SK-N-SH treated with all-trans-retinoic acid at 6 μM for 48 hours (cell line): Measurements from ENCODE around the gene CAVIN2.

ENCODE experiments used
- ATAC-seq: fragments of 200-7000 bp; cut with Tn5 transposase; 3 replicates; pipeline ENCODE4 v1.9.1; 2020; ENCODE audit warnings: mild to moderate bottlenecking, moderate library complexity
- BACH2 ChIP-seq: fragments of 250-450 bp; sonication (Bioruptor Pico); IDR thresholded peaks from 2 replicates; pipeline ENCODE4 v1.9.0; 2021; ENCODE audit warnings: mild to moderate bottlenecking, borderline replicate concordance
- CSDC2 ChIP-seq: fragments of 250-450 bp; sonication (Bioruptor Pico); IDR thresholded peaks from 2 replicates; pipeline ENCODE4 v1.5.0; 2020; ENCODE audit warnings: mild to moderate bottlenecking, moderate library complexity
- CSRNP3 ChIP-seq: fragments of 250-450 bp; sonication (Bioruptor Pico); IDR thresholded peaks from 2 replicates; pipeline ENCODE4 v1.5.1; 2021; ENCODE audit warnings: mild to moderate bottlenecking, moderate library complexity
- ESRRG ChIP-seq: fragments of 250-450 bp; sonication (Bioruptor Pico); IDR thresholded peaks from 2 replicates; pipeline ENCODE4 v1.6.1; 2021; ENCODE audit warnings: mild to moderate bottlenecking
- GLIS3 ChIP-seq: fragments of 250-450 bp; sonication (Bioruptor Pico); IDR thresholded peaks from 2 replicates; pipeline ENCODE4 v1.5.0; 2020; ENCODE audit warnings: mild to moderate bottlenecking, moderate library complexity
- ISL1 ChIP-seq: fragments of 250-450 bp; sonication (Bioruptor Pico); IDR thresholded peaks from 2 replicates; pipeline ENCODE4 v2.1.2; 2022; ENCODE audit warnings: mild to moderate bottlenecking, moderate library complexity
- OSR1 ChIP-seq: fragments of 250-450 bp; sonication (Bioruptor Pico); IDR thresholded peaks from 2 replicates; pipeline ENCODE4 v1.8.0; 2022; ENCODE audit warnings: moderate library complexity, mild to moderate bottlenecking, inconsistent platforms
- PATZ1 ChIP-seq: fragments of 250-450 bp; sonication (Bioruptor Pico); IDR thresholded peaks from 2 replicates; pipeline ENCODE4 v1.8.0; 2020; ENCODE audit warnings: mild to moderate bottlenecking, moderate library complexity, borderline replicate concordance
- PPARA ChIP-seq: fragments of 250-450 bp; sonication (Bioruptor Pico); IDR thresholded peaks from 2 replicates; pipeline ENCODE4 v1.5.0; 2020; ENCODE audit warnings: mild to moderate bottlenecking, borderline replicate concordance
- RARB ChIP-seq: fragments of 250-450 bp; sonication (Bioruptor Pico); IDR thresholded peaks from 2 replicates; pipeline ENCODE4 v1.8.0; 2021; ENCODE audit warnings: mild to moderate bottlenecking, moderate library complexity
- SNAI2 ChIP-seq: fragments of 250-450 bp; sonication (Bioruptor Pico); IDR thresholded peaks from 2 replicates; pipeline ENCODE4 v1.5.0; 2020; ENCODE audit warnings: mild to moderate bottlenecking, moderate library complexity
- TCF4 ChIP-seq: fragments of 250-450 bp; sonication (Bioruptor Pico); IDR thresholded peaks from 2 replicates; pipeline ENCODE4 v1.8.0; 2021; ENCODE audit warnings: mild to moderate bottlenecking, moderate library complexity, borderline replicate concordance
- TOX ChIP-seq: fragments of 250-450 bp; sonication (Bioruptor Pico); IDR thresholded peaks from 2 replicates; pipeline ENCODE4 v1.8.0; 2021; ENCODE audit warnings: mild to moderate bottlenecking, moderate library complexity, borderline replicate concordance
- ZC3H10 ChIP-seq: fragments of 250-450 bp; sonication (Bioruptor Pico); IDR thresholded peaks from 2 replicates; pipeline ENCODE4 v1.5.1; 2021; ENCODE audit warnings: mild to moderate bottlenecking, moderate library complexity
- ZFP3 ChIP-seq: fragments of 250-450 bp; sonication (Bioruptor Pico); IDR thresholded peaks from 2 replicates; pipeline ENCODE4 v1.5.0; 2020; ENCODE audit warnings: mild to moderate bottlenecking, moderate library complexity
- ZFP30 ChIP-seq: fragments of 450-650 bp; formaldehyde crosslinking; IDR thresholded peaks from 2 replicates; pipeline ENCODE4 v1.5.0; 2022; ENCODE audit warnings: mild to moderate bottlenecking, moderate library complexity
- ZNF565 ChIP-seq: fragments of 450-650 bp; formaldehyde crosslinking; conservative IDR thresholded peaks from 2 replicates; pipeline ENCODE4 v1.5.0; 2020; ENCODE audit warnings: low read depth, mild to moderate bottlenecking, moderate library complexity
- ZNF70 ChIP-seq: fragments of 450-650 bp; formaldehyde crosslinking; IDR thresholded peaks from 2 replicates; pipeline ENCODE4 v1.5.0; 2020; ENCODE audit warnings: mild to moderate bottlenecking, moderate library complexity
- ZNF8 ChIP-seq: fragments of 450-650 bp; formaldehyde crosslinking; IDR thresholded peaks from 2 replicates; pipeline ENCODE4 v1.5.0; 2020; ENCODE audit warnings: mild to moderate bottlenecking, moderate library complexity
- TF ChIP-seq, protein P1 (sequence below): fragments of 250-450 bp; sonication (Bioruptor Pico); IDR thresholded peaks from 2 replicates; pipeline ENCODE4 v1.5.1; 2020; ENCODE audit warnings: low read depth, mild to moderate bottlenecking, moderate library complexity
- TF ChIP-seq, protein P2 (sequence below): fragments of 250-450 bp; sonication (Bioruptor Pico); IDR thresholded peaks from 2 replicates; pipeline ENCODE4 v1.5.0; 2020; ENCODE audit warnings: mild to moderate bottlenecking, moderate library complexity

The CAVIN2 gene

DNA sequence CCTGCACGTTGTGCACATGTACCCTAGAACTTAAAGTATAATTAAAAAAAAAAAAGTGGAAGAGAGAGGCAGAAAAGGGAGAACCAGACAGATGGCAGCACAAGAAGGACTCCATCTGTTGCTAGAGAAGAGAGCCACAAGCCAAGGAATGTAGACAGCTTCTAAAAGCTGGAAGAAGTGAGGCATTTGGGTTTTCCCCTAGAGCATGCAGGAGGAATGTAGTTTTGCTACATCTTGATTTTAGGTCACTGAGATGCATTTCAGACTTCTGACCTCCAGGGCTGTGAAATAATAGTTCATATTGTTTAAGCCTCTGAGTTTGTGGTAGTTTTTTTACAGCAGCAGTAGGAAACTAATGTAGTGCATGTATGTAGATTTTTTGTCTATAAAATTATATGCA lies 46.0 kb downstream of the CAVIN2 start (continued):
- TF ChIP-seq SNAI2 (no peak), ESRRG (no peak), ZC3H10 (CRISPR knock-in tag) (no peak), BACH2 (CRISPR knock-in tag) (no peak), CSDC2 (no peak), ZFP30 (no peak)

DNA sequence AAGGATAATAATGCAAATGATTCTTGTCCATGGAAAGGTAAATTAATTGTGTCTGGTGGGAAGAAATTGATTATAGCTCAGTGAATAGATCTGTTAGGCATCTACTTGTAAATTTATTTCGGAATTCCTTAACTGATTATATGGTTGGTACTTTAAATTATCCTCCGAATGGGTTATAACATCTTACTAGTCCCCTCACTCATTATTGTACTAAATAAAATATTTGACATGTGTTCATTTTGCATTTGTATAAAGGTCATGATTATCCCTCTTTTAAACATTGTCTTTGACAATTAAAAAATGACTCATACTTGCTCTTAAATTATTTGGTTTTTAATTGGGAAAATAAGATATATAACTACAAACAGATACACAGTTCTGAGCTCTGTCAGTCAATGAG lies 47.4 kb downstream of the CAVIN2 start:
- TF ChIP-seq ZNF565 (CRISPR knock-in tag) (no peak), RARB (CRISPR knock-in tag) (no peak), CSRNP3 (CRISPR knock-in tag) (no peak), BACH2 (CRISPR knock-in tag) (no peak), PPARA (CRISPR knock-in tag) (no peak), OSR1 (no peak), ZC3H10 (CRISPR knock-in tag) (no peak), PATZ1 (CRISPR knock-in tag) (no peak), TOX (no peak), ESRRG (no peak), ZFP30 (no peak), ZNF70 (CRISPR knock-in tag) (no peak), ZFP3 (CRISPR knock-in tag) (no peak), GLIS3 (CRISPR knock-in tag) (no peak), ISL1 (no peak)
- TF ChIP-seq, protein P1, sequence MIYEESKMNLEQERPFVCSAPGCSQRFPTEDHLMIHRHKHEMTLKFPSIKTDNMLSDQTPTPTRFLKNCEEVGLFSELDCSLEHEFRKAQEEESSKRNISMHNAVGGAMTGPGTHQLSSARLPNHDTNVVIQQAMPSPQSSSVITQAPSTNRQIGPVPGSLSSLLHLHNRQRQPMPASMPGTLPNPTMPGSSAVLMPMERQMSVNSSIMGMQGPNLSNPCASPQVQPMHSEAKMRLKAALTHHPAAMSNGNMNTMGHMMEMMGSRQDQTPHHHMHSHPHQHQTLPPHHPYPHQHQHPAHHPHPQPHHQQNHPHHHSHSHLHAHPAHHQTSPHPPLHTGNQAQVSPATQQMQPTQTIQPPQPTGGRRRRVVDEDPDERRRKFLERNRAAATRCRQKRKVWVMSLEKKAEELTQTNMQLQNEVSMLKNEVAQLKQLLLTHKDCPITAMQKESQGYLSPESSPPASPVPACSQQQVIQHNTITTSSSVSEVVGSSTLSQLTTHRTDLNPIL (CRISPR knock-in tag) = no peak
- TF ChIP-seq, protein P2, sequence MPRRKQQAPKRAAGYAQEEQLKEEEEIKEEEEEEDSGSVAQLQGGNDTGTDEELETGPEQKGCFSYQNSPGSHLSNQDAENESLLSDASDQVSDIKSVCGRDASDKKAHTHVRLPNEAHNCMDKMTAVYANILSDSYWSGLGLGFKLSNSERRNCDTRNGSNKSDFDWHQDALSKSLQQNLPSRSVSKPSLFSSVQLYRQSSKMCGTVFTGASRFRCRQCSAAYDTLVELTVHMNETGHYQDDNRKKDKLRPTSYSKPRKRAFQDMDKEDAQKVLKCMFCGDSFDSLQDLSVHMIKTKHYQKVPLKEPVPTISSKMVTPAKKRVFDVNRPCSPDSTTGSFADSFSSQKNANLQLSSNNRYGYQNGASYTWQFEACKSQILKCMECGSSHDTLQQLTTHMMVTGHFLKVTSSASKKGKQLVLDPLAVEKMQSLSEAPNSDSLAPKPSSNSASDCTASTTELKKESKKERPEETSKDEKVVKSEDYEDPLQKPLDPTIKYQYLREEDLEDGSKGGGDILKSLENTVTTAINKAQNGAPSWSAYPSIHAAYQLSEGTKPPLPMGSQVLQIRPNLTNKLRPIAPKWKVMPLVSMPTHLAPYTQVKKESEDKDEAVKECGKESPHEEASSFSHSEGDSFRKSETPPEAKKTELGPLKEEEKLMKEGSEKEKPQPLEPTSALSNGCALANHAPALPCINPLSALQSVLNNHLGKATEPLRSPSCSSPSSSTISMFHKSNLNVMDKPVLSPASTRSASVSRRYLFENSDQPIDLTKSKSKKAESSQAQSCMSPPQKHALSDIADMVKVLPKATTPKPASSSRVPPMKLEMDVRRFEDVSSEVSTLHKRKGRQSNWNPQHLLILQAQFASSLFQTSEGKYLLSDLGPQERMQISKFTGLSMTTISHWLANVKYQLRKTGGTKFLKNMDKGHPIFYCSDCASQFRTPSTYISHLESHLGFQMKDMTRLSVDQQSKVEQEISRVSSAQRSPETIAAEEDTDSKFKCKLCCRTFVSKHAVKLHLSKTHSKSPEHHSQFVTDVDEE (CRISPR knock-in tag) = no peak
- ATAC-seq = no peak

- peak; percentile 62; the same call in 2 of the 3 replicates for ATAC-seq
- TF ChIP-seq ISL1 (peak; percentile 92), ZNF8 (CRISPR knock-in tag) (no peak), TCF4 (CRISPR knock-in tag) (peak; percentile 55; the same call in 1 of the 2 replicates), ZFP3 (CRISPR knock-in tag) (no peak)
- TF ChIP-seq, protein P2 (CRISPR knock-in tag) = 0 out of 2 replicates have a peak, but pooled peaks have one; percentile 17
Observed at GRCh38 chr2:191797942-191798876, 48.7 kb downstream of the CAVIN2 start.
